GM12864 (cell line): ENCODE results near the gene C5.

ENCODE experiments used
- DNase-seq: peaks from one replicate; pipeline ENCODE4 v3.0.0-alpha.2; 2011; ENCODE audit warnings: low read depth
- H3K4me3 ChIP-seq: 2 replicates; pipeline ENCODE4 v1.5.1; 2011; ENCODE audit warnings: mild to moderate bottlenecking, low read depth, low read length, control low read depth
- CTCF ChIP-seq: IDR thresholded peaks from 2 replicates; pipeline ENCODE4 v1.5.1; 2011; ENCODE audit warnings: low read depth, mild to moderate bottlenecking, moderate library complexity, low read length, control low read depth, inconsistent platforms; ENCODE audit errors: missing control alignments

The C5 gene

DNA sequence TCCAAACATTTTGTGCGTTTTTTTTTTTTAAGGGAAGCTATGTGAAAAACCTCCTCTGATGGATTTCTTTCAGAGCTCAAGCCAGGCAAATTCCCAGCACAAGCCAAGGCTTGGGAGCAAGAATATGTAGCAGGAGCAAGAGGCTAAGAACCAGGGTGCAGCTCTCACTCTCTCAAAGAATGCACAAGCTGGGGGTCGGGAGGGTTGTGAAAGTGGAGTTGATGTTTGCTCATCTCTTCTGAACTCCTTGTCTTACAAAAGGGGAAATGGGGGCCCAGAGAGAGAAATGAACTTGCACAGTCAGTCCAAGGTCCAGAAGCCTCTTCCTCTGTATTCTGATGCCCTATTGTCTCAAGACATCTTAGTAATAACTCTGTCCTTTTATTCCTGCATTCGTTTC is 115.8 kb downstream of the C5 start:
- no peak for DNase-seq
- TF ChIP-seq CTCF = no peak
- H3K4me3 ChIP-seq = no peak overlapping the region; the same call in 1 of the 2 replicates

DNA sequence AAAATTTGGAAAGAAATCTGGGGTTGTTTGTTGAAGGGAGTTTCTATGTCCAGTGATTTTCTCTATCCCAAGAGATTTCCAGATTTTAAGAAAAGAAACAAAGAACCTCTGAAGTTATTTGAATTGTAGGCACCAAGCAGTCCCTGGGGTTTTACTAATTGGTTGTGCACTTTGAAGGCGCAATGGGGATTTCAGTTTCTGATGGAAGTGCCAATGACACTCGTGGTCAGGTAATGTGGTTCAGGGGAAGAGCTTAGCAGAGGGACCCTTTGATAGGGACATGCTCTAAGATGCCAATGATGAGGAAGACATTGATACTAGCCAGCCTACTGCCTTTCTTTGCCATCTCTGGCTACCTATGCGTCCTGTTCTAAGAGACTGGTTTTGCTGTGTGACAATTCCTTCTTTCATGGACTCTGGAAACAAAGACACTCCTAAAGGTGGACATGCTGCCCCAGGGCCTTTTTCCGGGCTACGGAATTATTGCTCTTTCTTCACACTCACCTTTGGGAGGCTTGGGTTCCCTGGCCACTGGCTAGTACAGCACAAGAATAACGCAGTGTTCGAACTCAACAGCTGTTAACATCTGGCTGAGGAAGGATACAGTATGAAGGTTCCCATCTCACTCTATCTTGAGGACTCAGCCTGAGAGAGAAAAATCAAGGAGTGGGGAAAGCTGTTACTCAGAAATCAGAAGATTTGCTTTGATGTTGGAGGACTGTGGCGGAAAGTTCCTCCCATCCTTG is 116.6 kb downstream of the C5 start:
- no peak for TF ChIP-seq CTCF
- H3K4me3 ChIP-seq = no peak overlapping the region; the same call in 1 of the 2 replicates

GRCh38 chr9:120932086-120932823 is 117.8 kb downstream of the C5 start:
- no peak for TF ChIP-seq CTCF
- DNase-seq = no peak
- peak overlapping the region; percentile 35; the same call in 1 of the 2 replicates for H3K4me3 ChIP-seq

More for the DNA sequence above, 116.6 kb downstream of the C5 start:
- DNase-seq = no peak

DNA sequence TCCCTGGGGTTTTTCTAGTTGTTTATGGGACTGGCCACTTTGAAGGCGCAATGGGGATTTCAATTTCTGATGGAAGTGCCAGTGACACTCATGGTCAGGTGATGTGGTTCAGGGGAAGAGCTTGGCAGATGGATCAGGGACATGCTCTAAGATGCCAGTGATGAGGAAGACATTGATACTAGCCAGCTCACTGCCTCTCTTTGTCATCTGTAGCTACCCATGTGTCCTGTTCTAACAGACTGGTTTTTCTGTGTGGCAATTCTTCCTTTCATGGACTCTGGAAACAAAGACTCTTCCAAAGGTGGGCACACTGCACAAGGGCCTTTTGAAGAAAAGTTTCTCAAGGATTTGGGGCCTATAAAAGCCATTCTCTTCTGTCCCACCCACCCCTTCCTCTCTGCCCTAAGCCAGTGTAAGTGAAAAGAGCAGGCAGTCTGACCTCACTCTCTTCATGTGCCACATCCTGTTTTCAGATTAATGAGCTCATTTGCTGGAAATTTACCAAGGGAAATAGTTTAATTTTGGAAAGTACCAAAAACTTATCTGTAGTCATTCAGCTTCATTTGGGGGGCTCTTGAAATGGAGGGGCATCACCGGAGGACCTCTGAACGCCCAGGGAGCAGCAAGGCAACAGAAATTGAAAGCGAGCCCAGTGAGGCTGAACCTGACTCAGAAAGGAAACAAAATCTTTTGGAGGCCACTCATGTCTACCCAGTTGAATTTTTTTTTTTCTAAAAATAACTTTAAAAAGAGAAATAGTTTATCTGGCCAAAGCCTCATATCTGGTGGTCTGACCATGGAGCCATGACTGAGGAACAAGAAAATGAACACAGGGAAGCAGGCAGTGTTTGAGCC is 118.6 kb downstream of the C5 start:
- peak; percentile 79 for DNase-seq
- H3K4me3 ChIP-seq = peak overlapping the region; percentile 35; the same call in 1 of the 2 replicates
- no peak for TF ChIP-seq CTCF

DNA sequence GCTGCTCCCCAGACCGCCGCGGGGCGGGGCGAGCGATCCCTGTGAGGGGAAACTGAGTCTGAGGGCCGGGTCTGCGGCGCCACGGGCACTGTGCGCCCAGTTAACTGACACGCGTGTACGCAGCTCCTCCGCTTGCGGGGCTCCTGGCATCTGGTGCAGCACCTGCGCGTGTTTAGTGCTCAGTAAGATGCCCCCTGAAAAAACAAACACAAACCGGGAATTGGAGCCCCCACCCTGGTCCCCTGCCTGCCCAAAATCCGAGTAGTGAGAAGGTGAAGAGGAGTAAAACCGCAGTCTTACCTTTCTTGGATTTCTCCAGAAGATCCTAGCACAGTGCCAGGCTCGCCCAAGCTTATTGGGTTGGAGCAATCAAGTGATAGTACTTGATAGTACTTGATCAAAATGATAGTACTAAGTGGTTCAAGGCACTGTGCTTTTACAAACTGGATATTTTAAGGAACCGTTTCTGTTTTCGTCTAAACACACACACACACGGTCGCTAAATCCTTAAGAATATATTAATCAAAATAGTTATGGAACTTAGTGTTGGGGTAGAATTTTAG is 120.8 kb downstream of the C5 start:
- peak; percentile 20 for TF ChIP-seq CTCF
- peak overlapping the region; percentile 80 for H3K4me3 ChIP-seq
- no peak for DNase-seq

DNA sequence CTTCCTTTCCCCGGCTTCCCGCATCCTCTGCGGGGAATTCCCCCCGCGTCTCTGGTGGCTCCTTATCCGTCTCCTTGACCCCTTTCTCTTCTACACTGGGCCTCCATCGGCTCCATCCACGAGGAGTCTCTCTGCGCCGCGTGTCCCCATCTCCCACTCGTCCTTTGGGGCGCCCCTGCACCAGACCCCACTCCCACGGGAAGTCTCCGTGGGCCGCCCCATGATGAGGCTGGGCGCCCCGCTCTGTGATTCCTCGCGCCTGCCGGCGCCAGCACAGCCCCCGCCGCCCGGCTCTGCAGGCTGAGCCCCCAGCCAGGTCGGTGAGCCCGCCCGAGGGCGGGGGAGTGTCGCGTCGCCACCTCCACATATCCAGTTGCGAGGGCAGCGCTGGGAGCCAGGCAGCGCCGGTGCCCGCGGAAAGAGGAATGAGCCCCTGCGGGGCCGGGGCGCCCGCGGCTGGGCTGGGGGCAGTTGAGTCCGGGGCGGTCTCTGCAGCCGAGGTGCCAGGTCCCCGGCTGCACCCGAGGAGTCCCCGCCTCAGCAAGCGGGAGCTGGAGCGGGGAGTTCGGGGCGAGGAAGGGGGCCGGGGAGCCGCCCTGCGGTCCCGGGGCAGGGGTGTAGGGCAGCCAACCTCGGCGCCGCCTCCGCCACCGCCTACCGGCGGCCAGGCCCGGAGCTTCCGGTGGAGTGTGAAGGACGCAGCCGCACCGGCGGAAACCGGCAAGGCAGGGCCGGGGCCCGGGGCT is 121.4 kb downstream of the C5 start:
- no peak for TF ChIP-seq CTCF
- peak overlapping the region; percentile 80 for H3K4me3 ChIP-seq
- no peak for DNase-seq
